HG02981 (cell line): ENCODE results near the gene GCDH.

Experiments
- ATAC-seq: cut with Tn5 transposase; IDR thresholded peaks from one replicate; pipeline ENCODE4 v1.9.1; 2021; ENCODE audit warnings: mild to moderate bottlenecking, moderate library complexity; ENCODE audit not compliant: unreplicated experiment

The GCDH gene

DNA sequence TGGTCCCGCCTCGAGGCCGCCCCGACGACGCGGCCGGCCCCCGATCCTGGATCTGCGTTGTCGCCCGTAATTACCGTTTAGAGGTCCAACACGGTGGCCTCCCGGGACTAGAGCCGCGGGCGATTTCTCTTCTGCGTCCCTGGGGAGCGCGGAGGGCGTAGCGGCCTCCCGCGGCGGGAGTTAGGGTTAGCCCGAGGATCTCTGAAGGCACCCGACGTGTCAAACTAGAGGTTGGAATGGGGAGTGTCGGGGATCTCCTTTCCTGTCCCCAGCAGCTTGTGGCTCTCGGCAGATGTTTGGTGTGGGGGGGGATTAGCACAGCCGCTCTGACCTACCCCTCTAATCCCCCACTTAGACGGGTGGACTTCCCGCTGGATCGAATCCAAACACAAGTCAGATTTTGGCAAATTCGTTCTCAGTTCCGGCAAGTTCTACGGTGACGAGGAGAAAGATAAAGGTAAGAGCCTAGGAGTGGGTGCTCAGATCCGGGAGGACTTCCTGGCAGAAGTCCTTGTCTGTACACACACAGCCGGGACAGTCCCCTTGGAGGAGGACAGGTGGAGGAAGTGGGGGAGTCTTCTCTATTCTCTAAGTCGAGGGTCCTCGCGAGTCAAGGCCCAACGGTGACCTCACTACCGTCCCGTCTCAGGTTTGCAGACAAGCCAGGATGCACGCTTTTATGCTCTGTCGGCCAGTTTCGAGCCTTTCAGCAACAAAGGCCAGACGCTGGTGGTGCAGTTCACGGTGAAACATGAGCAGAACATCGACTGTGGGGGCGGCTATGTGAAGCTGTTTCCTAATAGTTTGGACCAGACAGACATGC is 48.0 kb downstream of the GCDH start:
- ATAC-seq = peak; percentile 1

DNA sequence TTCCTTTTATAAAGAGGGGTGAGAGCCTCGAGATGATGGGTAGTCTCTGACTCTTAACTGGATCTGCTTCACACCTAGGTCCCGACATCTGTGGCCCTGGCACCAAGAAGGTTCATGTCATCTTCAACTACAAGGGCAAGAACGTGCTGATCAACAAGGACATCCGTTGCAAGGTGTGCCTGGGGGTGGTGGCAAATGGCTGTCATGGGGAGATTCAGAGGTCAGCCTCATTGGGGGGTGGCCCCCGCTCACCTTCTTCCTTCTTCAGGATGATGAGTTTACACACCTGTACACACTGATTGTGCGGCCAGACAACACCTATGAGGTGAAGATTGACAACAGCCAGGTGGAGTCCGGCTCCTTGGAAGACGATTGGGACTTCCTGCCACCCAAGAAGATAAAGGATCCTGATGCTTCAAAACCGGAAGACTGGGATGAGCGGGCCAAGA is 49.0 kb downstream of the GCDH start:
- ATAC-seq = no peak

DNA sequence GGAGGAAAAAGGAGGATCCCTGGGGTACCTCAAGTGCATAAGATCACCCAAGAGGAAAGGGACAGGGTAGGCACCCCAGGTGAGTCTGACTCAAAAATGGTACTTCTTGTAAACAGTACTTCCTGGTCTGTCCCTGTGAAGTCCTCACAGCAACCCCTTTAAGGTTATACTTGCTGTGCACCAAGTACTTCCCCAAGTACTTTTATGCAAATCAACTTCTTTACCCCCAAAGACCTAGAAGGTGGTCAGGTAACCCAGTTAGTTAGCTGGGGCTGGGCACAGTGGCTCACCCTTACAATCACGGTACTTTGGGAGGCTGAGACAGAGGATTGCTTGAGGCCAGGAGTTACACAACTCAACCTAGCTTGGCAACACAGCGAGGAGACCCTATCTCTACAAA is 49.9 kb downstream of the GCDH start:
- ATAC-seq = no peak

DNA sequence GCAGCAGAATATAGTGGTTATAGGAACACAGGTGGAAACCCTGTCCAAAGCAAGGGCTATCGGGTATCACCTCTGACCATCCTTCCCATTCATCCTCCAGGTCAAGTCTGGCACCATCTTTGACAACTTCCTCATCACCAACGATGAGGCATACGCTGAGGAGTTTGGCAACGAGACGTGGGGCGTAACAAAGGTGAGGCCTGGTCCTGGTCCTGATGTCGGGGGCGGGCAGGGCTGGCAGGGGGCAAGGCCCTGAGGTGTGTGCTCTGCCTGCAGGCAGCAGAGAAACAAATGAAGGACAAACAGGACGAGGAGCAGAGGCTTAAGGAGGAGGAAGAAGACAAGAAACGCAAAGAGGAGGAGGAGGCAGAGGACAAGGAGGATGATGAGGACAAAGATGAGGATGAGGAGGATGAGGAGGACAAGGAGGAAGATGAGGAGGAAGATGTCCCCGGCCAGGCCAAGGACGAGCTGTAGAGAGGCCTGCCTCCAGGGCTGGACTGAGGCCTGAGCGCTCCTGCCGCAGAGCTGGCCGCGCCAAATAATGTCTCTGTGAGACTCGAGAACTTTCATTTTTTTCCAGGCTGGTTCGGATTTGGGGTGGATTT is 52.6 kb downstream of the GCDH start:
- ATAC-seq = no peak

DNA sequence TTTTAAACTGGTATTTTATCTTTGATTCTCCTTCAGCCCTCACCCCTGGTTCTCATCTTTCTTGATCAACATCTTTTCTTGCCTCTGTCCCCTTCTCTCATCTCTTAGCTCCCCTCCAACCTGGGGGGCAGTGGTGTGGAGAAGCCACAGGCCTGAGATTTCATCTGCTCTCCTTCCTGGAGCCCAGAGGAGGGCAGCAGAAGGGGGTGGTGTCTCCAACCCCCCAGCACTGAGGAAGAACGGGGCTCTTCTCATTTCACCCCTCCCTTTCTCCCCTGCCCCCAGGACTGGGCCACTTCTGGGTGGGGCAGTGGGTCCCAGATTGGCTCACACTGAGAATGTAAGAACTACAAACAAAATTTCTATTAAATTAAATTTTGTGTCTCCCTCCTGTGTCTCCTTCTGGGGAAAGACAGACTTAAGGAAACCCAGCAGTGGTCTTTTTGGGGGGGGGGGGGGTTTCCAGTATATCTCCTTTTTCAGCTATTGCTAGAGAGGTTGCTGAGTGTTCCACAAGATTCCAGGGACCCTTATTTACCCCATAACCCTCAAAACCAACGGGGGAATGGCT is 53.2 kb downstream of the GCDH start:
- no peak for ATAC-seq

DNA sequence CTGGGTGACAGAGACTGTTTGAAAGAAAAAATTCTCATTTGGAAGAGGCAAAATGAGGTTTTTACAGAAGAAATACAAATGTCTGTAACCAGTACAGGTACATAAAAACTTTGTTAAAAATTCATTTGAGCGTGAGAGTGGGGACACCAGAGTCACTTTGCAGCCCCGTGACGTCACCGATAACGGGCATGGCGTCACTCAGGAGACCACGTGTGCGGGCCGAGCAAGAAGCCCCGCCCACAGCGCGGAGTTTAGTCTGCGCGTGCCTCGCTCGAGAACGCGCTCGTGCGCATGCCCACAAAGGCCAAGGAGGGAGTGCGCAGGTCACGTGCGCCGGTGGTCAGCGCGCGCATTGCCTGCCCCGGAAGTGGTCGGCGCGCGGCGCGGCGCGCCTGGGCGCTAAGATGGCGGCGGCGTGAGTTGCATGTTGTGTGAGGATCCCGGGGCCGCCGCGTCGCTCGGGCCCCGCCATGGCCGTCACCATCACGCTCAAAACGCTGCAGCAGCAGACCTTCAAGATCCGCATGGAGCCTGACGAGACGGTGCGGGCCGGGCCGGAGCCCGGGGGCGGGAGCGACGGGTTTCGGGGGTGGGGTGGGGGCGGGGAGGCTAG is 54.6 kb downstream of the GCDH start, which contains the start of gene RAD23A:
Gene RAD23A (plus strand): TSS at position 384 of the 613 bp plus-strand sequence. CDS start 87 bp downstream, at position 471.
- ATAC-seq = peak; percentile 65

DNA sequence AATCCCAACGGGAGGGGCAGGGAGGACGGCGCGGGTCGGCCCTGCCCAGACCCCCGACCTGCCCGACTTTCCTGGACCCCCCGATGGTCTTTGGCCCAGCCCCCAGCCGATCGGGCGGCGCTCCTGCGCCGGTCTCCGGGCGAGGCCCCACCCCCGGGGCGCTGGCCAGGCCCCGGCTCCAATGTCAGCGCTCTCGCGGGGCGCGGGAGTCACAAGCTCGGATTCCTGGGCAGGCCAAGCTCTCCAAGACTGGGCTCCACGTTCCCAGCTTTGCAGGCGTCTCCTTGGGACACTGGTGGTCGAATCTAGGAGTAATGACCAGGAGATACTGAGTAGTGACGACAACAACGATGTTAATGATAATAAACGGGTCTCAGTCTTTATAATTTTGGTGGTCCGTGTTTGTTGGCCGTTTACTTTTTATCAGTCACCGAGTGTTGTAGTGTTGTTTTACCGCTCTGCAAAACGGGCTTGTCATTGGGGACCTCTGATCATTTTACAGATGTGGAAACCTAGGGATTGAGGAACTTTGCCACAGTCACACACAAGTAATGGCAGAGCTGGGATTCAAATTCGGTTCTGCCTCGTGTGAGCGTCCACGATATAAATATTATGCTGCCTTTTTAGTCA is 55.2 kb downstream of the GCDH start:
- peak; percentile 32 for ATAC-seq

DNA sequence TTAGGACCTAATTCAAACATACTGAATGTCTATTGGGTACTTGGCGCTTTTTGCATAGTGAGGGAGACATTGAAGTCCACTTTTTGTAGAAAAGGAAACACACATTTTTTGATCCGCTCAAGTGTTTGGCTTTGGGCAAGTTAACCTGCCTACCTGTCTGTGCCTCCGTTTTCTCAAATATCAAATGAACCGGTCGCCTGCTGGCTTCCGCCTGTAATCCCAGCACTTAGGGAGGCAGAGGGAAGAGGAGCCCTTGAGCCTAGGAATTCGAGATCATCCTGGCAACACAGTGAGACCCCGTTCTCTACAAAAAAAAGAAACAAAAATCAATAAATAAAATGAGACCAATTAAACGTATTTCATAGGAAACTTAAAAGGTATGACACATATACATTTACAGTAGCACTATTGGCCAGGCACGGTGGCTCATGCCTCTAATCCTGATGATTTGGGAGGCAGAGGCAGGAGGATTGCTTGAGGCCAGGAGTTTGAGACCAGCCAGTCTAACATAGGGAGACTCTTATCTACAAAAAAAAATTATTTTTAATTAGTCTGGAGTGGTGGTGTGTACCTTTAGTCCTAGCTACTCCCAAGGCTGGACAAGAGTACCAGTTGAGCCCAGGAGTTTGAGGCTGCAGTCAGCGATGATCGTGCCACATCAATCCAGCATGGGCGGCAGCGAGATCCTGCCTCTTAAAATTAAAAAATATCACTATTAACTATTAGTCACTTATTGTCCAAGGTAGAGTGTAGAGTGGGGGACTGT is 56.0 kb downstream of the GCDH start:
- ATAC-seq = no peak

DNA sequence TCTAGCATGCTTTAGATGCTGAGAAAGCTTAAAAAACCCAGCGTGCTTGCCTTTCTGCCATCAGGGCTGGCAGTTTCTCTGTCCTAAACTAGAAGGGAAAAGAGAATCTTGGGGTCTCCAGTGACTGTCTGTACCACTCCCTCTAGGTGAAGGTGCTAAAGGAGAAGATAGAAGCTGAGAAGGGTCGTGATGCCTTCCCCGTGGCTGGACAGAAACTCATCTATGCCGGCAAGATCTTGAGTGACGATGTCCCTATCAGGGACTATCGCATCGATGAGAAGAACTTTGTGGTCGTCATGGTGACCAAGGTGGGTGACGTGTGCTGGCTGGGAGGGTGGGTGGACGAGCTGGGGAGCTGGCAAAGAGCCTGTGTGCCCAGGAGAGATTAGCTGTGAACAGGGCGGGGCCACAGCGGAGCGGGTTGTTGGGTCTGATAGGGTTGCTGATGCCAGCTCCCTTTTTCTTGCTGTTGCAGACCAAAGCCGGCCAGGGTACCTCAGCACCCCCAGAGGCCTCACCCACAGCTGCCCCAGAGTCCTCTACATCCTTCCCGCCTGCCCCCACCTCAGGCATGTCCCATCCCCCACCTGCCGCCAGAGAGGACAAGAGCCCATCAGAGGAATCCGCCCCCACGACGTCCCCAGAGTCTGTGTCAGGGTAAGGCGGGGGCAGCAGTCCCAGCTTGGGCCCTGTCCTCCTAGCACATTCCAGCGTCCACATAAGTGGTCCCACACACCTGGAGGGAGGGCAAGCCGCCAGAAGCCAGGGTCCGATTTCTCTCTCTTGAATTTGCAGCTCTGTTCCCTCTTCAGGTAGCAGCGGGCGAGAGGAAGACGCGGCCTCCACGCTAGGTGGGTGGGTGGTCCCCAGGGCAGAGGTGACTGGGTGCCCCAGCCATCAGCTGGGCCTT is 57.0 kb downstream of the GCDH start:
- ATAC-seq = no peak

DNA sequence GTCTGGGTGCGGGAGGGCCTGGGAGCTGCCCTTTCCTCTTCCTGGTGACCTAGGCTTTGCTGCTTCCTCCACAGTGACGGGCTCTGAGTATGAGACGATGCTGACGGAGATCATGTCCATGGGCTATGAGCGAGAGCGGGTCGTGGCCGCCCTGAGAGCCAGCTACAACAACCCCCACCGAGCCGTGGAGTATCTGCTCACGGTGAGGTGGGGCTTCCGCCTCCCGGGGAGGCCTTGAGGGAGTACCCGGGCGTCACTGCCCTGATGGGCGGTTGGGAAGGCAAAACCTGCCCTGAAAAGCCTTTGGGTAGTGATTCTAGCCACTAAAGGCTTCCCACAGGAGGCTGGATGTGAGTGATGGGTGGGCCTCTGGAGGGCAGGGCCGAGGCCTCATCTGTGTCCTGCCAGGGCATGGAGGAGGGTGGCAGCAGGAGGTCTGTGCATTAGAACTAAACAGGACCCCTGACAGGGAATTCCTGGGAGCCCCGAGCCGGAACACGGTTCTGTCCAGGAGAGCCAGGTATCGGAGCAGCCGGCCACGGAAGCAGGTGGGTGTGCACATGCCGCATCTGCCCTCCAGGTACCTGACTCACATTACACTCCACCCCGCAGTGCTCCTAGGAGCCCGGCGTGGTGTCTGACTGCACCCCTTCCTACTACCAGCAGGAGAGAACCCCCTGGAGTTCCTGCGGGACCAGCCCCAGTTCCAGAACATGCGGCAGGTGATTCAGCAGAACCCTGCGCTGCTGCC is 57.8 kb downstream of the GCDH start:
- no peak for ATAC-seq
